BLaER1 (cell line): Measurements from ENCODE around the gene RASA1.

ENCODE experiments used
- H3K27ac ChIP-seq: shearing (Covaris generic); formaldehyde crosslinking; 2 replicates; pipeline ENCODE4 v1.8.1; 2022
- H3K27me3 ChIP-seq: shearing (Covaris generic); formaldehyde crosslinking; 2 replicates; pipeline ENCODE4 v1.8.1; 2022
- H3K36me3 ChIP-seq: shearing (Covaris generic); formaldehyde crosslinking; 2 replicates; pipeline ENCODE4 v1.8.1; 2022
- H3K4me1 ChIP-seq: shearing (Covaris generic); formaldehyde crosslinking; 2 replicates; pipeline ENCODE4 v1.8.1; 2022
- H3K4me2 ChIP-seq: shearing (Covaris generic); formaldehyde crosslinking; 2 replicates; pipeline ENCODE4 v1.8.1; 2022
- H3K4me3 ChIP-seq: shearing (Covaris generic); formaldehyde crosslinking; 2 replicates; pipeline ENCODE4 v1.8.1; 2022
- H3K9ac ChIP-seq: shearing (Covaris generic); formaldehyde crosslinking; 2 replicates; pipeline ENCODE4 v1.8.1; 2022
- H3K9me3 ChIP-seq: shearing (Covaris generic); formaldehyde crosslinking; 2 replicates; pipeline ENCODE4 v1.8.1; 2022
- H4K20me1 ChIP-seq: shearing (Covaris generic); formaldehyde crosslinking; 2 replicates; pipeline ENCODE4 v1.8.1; 2022
- Cebpa-rat ChIP-seq: shearing (Covaris generic); IDR thresholded peaks from 2 replicates; pipeline ENCODE4 v1.8.1; 2022

Gene RASA1

GRCh38 chr5:87433945-87434344, 166.3 kb downstream of the RASA1 start:
- no peak overlapping the region for H3K9ac ChIP-seq
- no peaks in the 10 kb centered on the region for H4K20me1 ChIP-seq
- H3K4me2 ChIP-seq = no peak overlapping the region
- TF ChIP-seq Cebpa-rat = no peak
- H3K36me3 ChIP-seq = no peaks in the 10 kb centered on the region
- H3K27ac ChIP-seq = no peak overlapping the region
- H3K4me1 ChIP-seq = no peaks in the 10 kb centered on the region
- H3K4me3 ChIP-seq = no peak overlapping the region
- no peaks in the 10 kb centered on the region for H3K9me3 ChIP-seq
- H3K27me3 ChIP-seq = no peaks in the 10 kb centered on the region

DNA sequence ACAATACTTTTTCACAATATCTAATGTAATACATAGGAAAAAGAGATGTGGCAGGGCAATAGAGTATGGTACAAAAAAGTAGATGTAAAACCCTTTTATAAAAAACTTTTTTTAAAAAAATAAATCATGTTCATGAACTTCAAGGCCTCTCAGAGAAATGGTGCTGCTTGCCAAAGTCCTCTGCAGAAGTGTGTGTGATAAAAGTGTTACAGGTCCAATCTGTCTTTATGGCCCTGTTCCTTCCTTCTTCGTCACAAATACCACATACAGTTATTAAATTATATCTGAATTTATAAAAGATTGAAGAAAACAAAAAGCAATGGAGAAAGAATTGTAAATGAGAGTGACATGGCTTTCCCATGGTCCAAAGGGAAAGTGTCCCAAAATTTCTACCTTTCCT, 166.8 kb downstream of the RASA1 start:
- H3K4me3 ChIP-seq = no peak overlapping the region
- no peaks in the 10 kb centered on the region for H3K4me1 ChIP-seq
- no peak overlapping the region for H3K27ac ChIP-seq
- no peak overlapping the region for H3K4me2 ChIP-seq
- no peaks in the 10 kb centered on the region for H4K20me1 ChIP-seq
- no peak for TF ChIP-seq Cebpa-rat
- no peaks in the 10 kb centered on the region for H3K9me3 ChIP-seq
- H3K9ac ChIP-seq = no peak overlapping the region
- no peaks in the 10 kb centered on the region for H3K36me3 ChIP-seq
- no peaks in the 10 kb centered on the region for H3K27me3 ChIP-seq

GRCh38 chr5:87435144-87435694, 167.5 kb downstream of the RASA1 start:
- Histone ChIP-seq H3K4me2 (no peak overlapping the region), H3K4me3 (no peak overlapping the region), H3K4me1 (no peaks in the 10 kb centered on the region), H3K27ac (no peak overlapping the region), H3K36me3 (no peaks in the 10 kb centered on the region), H4K20me1 (no peaks in the 10 kb centered on the region), H3K27me3 (no peaks in the 10 kb centered on the region), H3K9me3 (no peaks in the 10 kb centered on the region), H3K9ac (no peak overlapping the region)
- TF ChIP-seq Cebpa-rat = no peak

- Histone ChIP-seq H3K9ac (no peak overlapping the region), H3K36me3 (no peaks in the 10 kb centered on the region), H3K27ac (no peak overlapping the region), H3K4me3 (no peak overlapping the region), H3K4me2 (no peak overlapping the region), H3K4me1 (no peaks in the 10 kb centered on the region), H4K20me1 (no peaks in the 10 kb centered on the region), H3K9me3 (no peaks in the 10 kb centered on the region), H3K27me3 (no peaks in the 10 kb centered on the region)
- no peak for TF ChIP-seq Cebpa-rat
Measured at GRCh38 chr5:87437724-87438123, 170.0 kb downstream of the RASA1 start.

GRCh38 chr5:87438231-87438630, 170.5 kb downstream of the RASA1 start:
- Histone ChIP-seq H3K27ac (no peak overlapping the region), H3K27me3 (no peaks in the 10 kb centered on the region), H3K4me2 (no peak overlapping the region), H3K4me1 (no peaks in the 10 kb centered on the region), H4K20me1 (no peaks in the 10 kb centered on the region), H3K9me3 (no peaks in the 10 kb centered on the region), H3K36me3 (no peaks in the 10 kb centered on the region), H3K9ac (no peak overlapping the region), H3K4me3 (no peak overlapping the region)
- no peak for TF ChIP-seq Cebpa-rat
